ENCODE measurements around the gene CHST8.

CHST8 gene

DNA sequence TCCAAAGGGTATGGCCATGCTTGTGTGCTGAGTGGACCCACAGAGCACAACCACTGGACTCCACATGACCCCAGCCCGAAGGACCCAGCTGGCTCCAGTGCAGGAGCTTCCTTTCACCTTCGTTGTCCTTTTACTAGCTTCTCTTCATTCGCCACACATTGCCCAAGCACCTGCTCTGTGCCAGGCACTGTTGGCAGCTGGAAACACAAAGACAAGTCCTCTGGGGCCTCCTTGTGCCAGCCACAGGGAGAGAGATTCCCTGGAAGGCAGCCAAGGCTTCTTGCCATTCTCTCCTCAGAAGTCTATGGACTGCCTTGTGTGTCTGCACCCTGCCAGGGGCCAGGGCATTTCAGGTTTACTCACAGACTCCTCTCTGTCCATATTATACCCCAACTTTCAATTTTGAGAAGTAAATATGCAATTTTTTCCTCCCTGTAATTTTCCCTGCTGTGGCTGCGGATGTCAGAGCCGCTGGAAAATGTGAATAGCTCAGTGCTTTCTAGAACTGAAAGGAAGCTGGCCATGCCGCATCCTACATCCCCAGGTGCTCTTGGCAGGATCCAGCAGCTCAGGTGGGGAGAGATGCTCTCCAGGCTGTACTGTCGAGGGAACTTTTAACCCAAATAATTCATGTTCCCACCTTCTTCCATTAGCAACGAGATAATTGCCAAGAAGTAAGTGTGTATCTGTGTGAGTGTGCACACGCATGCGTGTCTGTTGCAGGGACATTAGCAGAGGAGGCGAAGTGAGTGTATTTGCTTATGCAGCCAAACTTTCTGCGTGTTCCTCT, 57.2 kb downstream of the CHST8 start:
- intact Hi-C loops (cut with micrococcal nuclease): no loop called here
- no peak overlapping the region for H3K27ac Mint-ChIP-seq
- H3K4me3 Mint-ChIP-seq: no peak overlapping the region
- no peaks in the 10 kb centered on the region for H3K4me1 Mint-ChIP-seq (ENCODE audit: low read depth)
- no peaks in the 10 kb centered on the region for H3K36me3 Mint-ChIP-seq (ENCODE audit: low read depth)
- H3K27me3 Mint-ChIP-seq: peaks cover 16% of the 10 kb centered on the region
- no peaks in the 10 kb centered on the region for H3K9me3 Mint-ChIP-seq

DNA sequence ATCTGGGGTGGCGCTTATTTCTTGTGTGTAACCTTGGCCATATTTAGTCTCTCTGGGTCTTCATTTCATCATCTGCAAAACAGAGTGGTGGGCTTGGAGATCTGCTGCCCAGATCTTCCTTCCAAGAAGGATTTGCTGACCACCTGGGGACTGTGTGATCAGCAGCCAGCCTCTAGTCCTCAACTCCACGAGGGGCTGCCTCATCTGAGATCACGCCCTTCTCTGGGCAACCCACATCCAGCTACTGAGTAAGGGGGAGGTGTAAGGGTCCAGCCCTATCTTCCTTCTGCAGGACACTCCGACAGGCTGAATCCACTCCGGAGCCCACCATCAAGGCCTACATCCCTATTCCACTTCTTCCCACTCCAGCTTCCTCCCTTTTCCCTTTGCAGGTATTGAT, 57.9 kb downstream of the CHST8 start:
- H3K27me3 Mint-ChIP-seq: peaks cover 23% of the 10 kb centered on the region
- H3K9me3 Mint-ChIP-seq: no peaks in the 10 kb centered on the region
- no peak overlapping the region for H3K27ac Mint-ChIP-seq
- intact Hi-C loops (cut with micrococcal nuclease): no loop called here
- no peaks in the 10 kb centered on the region for H3K36me3 Mint-ChIP-seq (ENCODE audit: low read depth)
- H3K4me3 Mint-ChIP-seq: no peak overlapping the region
- H3K4me1 Mint-ChIP-seq (ENCODE audit: low read depth): no peaks in the 10 kb centered on the region

DNA sequence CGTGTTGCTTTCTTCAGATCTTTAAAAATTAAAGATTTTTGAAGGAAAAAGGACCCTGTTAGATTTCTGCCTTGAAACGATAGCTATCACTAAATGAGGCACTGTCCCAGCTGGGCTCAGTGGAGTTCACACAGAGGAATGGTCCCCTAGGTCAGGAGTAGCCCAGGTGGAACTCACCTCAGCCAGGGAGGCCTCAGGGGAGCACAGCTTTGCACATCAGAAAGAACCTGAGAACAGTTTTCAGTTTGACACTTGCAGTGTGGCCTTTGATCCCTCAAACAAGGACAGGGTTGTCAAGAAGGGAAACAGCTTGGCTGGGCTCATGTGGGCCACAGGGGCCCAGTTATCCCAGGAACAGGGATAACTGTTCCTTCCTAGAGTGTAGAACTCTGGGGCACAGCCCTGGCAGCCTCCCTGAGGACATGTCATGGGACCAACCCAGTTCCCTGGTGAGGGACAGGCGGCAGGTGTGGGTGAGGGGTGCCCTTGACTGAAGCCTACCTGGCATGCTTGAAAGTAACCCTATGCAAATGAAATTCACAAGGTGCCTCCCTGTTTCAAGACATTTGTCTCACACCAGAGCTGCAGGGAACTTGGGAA, 59.4 kb downstream of the CHST8 start:
- peaks cover 33% of the 10 kb centered on the region for H3K27me3 Mint-ChIP-seq
- no peak overlapping the region for H3K4me3 Mint-ChIP-seq
- H3K9me3 Mint-ChIP-seq: no peaks in the 10 kb centered on the region
- H3K36me3 Mint-ChIP-seq (ENCODE audit: low read depth): no peaks in the 10 kb centered on the region
- intact Hi-C loops (cut with micrococcal nuclease): no loop called here
- no peak overlapping the region for H3K27ac Mint-ChIP-seq
- no peaks in the 10 kb centered on the region for H3K4me1 Mint-ChIP-seq (ENCODE audit: low read depth)

DNA sequence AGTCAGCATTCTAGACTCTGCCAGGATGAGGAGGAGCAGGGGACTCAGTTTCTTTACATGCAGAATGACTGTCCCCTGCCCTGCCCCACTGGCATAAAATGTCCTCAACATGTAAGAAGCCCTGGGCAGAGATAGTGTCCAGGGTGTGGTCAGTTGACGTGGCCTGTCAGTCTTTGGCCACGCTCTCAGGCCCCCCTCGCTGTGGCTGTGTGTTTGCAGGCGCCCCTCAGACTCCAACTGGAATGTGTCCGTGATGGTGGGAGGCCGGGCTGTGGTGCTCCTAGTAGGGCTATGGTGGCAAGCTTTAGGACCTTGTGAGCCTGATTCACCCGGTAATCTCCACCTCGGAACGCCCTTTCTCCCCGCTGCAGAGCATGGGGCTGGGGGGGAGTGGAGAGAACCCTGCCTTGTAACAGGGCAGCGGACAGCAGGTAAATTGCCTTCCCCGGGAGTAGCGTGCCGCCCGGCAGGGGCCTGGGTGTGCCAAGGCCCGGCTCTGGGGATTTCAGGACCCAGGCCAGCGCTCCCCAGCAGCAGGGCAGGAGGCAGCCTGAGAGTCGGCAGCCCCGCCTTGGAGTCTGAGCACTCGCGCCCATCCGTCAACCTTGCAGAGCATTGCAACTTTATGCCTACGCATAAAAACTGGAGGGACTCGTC, 62.3 kb downstream of the CHST8 start:
- Mint-ChIP-seq H3K4me1 (ENCODE audit: low read depth) (no peaks in the 10 kb centered on the region), H3K27ac (no peak overlapping the region), H3K9me3 (no peaks in the 10 kb centered on the region), H3K4me3 (no peak overlapping the region), H3K27me3 (peaks cover 34% of the 10 kb centered on the region), H3K36me3 (ENCODE audit: low read depth) (no peaks in the 10 kb centered on the region)
- intact Hi-C loops (cut with micrococcal nuclease): no loop called here

DNA sequence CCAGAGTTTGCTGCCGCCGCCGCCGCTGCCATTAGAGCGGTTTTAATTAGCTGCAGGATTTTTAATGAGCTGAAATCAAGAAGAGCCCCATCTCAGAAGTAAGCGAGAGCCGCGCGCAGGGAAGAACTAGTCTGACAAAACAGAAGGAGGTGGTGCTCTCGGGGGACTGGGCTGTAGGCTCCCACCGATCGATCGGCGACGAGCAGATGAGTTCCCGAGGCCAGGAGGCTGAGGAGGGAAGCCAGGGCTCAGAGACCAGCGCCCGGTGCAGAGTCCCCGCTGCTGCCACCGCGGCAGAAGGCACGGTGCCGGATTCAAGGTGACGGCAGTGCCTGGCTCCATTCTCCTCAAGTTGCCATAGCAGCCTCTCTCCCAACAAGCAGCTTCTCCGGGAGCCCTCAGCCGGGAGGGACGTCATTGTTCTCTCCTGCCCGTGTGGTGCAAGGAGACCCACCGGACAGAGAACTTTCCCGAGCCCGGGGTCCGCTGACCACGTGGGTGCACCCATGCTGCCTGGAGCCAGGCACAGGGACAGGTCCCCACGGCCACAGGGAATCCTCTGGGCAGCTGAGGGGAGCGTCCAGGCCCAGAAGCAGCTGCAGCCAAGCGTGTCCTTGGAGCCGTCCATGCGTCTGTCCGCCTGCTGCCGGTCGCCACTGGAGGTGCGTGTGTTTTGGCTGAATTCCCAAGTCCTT, 62.9 kb downstream of the CHST8 start:
- H3K9me3 Mint-ChIP-seq: no peaks in the 10 kb centered on the region
- H3K4me1 Mint-ChIP-seq (ENCODE audit: low read depth): no peaks in the 10 kb centered on the region
- H3K36me3 Mint-ChIP-seq (ENCODE audit: low read depth): no peaks in the 10 kb centered on the region
- intact Hi-C loops (cut with micrococcal nuclease): no loop called here
- H3K27me3 Mint-ChIP-seq: peaks cover 34% of the 10 kb centered on the region
- no peak overlapping the region for H3K4me3 Mint-ChIP-seq
- H3K27ac Mint-ChIP-seq: no peak overlapping the region

DNA sequence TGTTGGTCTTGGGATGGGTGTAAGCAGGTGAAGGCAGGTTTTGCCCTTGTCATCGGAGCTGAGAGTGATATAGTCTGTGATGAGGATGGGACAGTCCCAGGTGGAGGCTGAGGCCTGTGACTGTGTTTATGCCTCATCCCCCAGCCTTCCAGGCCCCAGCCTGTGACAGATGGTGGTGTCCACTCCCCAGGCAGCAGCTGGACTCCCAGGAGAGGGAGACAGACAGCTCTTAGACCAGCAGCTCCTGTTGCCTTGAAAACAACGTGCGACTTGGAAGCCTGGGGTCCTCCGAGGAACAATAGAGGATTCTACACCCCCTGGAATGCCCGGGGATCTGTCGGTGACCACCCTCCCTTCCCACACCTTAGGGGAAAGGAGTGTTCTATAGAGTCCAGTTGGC, 63.8 kb downstream of the CHST8 start:
- H3K4me1 Mint-ChIP-seq (ENCODE audit: low read depth): no peaks in the 10 kb centered on the region
- H3K27ac Mint-ChIP-seq: no peak overlapping the region
- H3K36me3 Mint-ChIP-seq (ENCODE audit: low read depth): no peaks in the 10 kb centered on the region
- no peak overlapping the region for H3K4me3 Mint-ChIP-seq
- no peaks in the 10 kb centered on the region for H3K9me3 Mint-ChIP-seq
- intact Hi-C loops (cut with micrococcal nuclease): no loop called here
- peaks cover 34% of the 10 kb centered on the region for H3K27me3 Mint-ChIP-seq

DNA sequence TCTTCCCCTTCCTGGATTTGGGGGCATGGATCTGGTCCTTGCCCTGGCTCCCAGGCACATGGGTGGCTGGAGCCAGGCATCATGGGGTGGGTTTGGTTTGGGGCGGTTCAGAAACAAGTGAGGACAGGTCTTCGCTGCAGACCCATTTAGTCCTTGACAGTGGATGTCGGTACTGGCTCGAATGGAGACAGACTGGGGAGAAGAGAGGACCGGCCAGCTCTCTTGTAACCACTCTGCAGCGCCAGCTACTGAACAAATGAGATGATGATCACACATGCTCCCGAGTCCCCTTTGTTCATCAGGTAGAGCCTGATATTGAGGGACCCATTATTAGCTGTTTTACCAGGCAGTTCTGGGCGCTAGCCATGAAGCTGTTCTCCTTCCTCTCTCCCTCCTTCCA, 64.5 kb downstream of the CHST8 start:
- Mint-ChIP-seq H3K4me3 (no peak overlapping the region), H3K36me3 (ENCODE audit: low read depth) (no peaks in the 10 kb centered on the region), H3K27ac (no peak overlapping the region), H3K4me1 (ENCODE audit: low read depth) (no peaks in the 10 kb centered on the region), H3K27me3 (peaks cover 34% of the 10 kb centered on the region), H3K9me3 (no peaks in the 10 kb centered on the region)
- intact Hi-C loops (cut with micrococcal nuclease): no loop called here

DNA sequence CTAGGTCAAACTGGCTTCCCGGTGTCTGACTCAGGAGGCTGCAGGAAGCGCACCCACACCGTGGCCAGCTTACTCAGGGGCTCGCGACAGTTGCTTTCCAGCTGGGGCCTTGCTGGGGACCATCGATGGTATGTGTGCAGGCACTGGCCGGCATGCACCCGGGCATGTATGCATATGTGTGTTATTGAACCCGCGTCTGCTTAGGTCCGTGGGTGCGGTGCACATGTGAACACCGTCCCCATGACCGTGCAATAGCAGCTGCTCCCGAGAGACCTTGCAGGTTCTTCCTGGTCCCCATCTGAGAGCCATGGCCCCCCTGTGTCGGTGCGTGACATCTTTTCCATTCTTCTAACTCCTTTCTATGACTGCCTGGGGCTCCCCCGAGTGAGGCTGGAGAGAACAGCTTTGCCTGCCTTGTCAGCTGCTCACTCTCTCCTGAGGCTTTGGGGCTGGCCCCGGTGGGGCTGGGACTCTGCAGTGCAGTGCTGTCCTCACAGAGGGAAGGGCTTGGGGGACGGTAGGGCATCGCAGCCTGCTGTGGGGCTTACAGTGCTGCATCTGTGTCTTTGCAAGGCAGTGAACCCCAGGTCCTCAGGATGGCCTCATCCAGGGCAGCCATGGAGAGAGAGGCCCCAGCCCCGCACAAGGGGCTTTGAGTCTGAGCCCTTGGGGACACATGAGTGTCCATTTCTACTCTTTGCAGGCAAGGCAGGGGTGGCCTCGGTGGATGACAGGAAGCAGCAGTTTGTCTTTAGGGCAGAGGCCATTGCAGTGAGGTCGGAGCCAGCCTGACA, 65.1 kb downstream of the CHST8 start:
- no peaks in the 10 kb centered on the region for H3K36me3 Mint-ChIP-seq (ENCODE audit: low read depth)
- H3K4me3 Mint-ChIP-seq: no peak overlapping the region
- H3K4me1 Mint-ChIP-seq (ENCODE audit: low read depth): no peaks in the 10 kb centered on the region
- H3K27me3 Mint-ChIP-seq: peaks cover 34% of the 10 kb centered on the region
- H3K9me3 Mint-ChIP-seq: no peaks in the 10 kb centered on the region
- intact Hi-C loops (cut with micrococcal nuclease): no loop called here
- H3K27ac Mint-ChIP-seq: no peak overlapping the region

DNA sequence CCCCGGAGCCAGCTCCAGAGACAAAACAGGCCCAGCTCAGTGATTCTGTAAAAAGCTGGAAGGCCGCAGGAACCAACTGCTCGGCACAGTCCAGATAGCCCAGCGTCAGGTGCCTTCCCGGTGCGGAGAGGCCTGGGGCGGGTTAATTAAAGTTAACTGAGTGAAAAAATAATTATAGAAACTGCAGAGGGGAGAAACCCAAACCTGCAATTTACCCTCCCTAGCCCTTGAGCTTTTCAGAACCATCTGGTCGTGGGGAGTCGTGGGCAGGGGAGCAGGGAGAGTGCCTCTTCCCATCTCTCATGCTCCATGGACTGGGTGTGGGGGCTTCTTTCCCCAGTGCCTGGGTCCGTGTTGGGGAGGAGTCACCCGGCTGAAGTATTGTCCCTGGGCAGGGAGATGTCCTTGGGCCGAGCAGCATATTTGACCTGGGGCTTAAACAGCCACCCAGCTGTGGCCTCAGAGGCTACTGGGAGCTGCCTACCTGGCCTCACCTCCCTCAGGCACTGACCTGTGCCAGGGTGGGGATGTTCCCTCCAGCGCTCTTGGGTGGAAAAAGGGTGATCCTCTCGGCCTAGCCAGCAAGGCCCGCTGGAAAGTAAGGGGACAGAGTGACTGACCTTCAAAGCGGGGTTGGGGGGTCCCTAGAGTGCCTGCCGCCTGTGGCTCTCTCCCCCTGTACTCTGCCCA, 65.9 kb downstream of the CHST8 start:
- intact Hi-C loops (cut with micrococcal nuclease): no loop called here
- H3K4me3 Mint-ChIP-seq: no peak overlapping the region
- no peaks in the 10 kb centered on the region for H3K9me3 Mint-ChIP-seq
- no peaks in the 10 kb centered on the region for H3K36me3 Mint-ChIP-seq (ENCODE audit: low read depth)
- H3K27me3 Mint-ChIP-seq: peaks cover 31% of the 10 kb centered on the region
- no peak overlapping the region for H3K27ac Mint-ChIP-seq
- H3K4me1 Mint-ChIP-seq (ENCODE audit: low read depth): no peaks in the 10 kb centered on the region

DNA sequence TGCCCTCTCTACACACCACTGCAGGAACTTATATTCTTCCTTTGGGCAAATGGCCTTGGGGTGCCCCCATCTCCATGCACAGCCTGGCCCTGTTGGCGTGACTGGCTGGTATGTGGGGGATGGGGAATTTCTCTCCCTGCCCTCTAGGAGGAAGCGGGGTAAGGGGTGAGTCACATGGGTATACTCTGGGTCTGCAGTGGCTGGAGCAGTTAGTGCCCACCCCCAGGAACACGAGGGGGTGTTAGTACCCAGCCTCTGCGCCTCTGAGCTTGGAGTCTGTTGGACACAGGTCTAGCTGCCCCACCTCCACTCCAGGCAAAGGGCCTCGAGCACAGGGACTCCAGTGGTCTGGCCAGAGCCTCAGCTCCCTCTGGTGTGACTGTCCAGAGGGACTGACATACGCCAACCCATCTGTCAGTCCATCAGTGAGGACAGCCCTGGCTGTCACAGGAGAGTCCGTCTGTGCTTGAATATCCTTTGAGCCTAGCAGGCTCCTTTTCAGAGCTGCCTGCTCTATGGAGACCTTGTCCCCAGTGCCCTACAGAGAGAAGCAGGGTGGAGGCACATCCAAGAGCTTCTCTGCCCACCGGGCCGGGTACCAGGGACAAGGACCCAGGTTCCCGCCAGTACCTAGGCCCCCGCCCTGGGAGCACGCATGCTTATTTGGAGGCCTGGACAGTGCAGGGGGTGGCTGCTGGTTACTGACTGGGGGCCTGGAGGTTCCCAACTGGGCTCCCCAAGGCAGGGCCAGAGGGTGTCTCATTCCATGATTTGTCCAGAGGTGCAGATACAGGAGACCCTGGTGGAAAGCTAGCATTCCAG, 66.6 kb downstream of the CHST8 start:
- Mint-ChIP-seq H3K4me3 (no peak overlapping the region), H3K4me1 (ENCODE audit: low read depth) (no peaks in the 10 kb centered on the region), H3K9me3 (no peaks in the 10 kb centered on the region), H3K36me3 (ENCODE audit: low read depth) (no peaks in the 10 kb centered on the region), H3K27me3 (peaks cover 24% of the 10 kb centered on the region), H3K27ac (no peak overlapping the region)
- intact Hi-C loops (cut with micrococcal nuclease): no loop called here

DNA sequence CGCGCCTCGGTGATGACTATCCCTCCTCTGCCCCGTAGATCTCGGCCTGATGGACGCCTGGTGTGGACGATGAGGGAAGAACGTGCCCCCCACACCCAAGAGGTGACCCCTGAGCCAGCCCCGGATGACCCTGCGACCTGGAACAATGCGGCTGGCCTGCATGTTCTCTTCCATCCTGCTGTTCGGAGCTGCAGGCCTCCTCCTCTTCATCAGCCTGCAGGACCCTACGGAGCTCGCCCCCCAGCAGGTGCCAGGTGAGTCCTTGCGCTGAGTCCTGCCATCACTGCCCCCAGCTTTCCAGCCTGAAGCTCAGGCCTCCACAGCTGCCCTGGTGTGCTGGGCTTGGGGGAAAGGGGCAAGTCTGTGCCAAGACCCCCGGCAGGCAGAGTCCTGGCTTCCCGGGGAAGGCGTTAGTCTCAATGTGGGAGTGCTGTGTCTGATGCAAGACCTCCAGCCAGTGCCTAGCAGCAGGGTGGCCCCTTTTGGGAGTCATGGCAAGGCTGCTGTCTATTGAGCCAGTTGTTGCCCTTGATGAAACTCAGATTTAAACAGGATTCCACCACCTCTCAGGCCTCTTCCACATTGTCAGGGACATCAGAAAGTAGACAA, 67.5 kb downstream of the CHST8 start:
- Mint-ChIP-seq H3K27ac (no peak overlapping the region), H3K4me1 (ENCODE audit: low read depth) (no peaks in the 10 kb centered on the region), H3K36me3 (ENCODE audit: low read depth) (no peaks in the 10 kb centered on the region), H3K27me3 (peaks cover 16% of the 10 kb centered on the region), H3K9me3 (no peaks in the 10 kb centered on the region), H3K4me3 (no peak overlapping the region)
- intact Hi-C loops (cut with micrococcal nuclease): no loop called here

DNA sequence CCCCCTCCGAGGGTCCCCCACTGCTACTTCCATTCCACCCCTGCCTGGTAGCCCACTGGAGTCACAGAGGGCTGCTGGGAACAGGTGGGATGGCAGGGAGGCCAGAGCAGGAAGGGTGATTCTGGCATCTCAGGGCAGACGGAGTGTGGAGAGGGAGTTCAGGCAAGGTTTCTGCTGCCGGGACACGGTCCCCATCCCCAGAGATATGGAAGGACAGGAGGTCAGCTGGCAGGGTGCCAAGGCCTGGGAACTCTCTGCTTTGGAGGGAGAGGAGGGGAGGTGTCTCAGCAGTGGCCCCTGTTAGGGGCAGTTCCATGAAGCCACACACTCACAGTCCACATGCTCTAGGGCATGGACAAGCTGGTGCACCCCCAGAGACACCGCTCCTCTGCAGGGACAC, 68.1 kb downstream of the CHST8 start:
- Mint-ChIP-seq H3K36me3 (ENCODE audit: low read depth) (no peaks in the 10 kb centered on the region), H3K4me1 (ENCODE audit: low read depth) (no peaks in the 10 kb centered on the region), H3K27me3 (peaks cover 10% of the 10 kb centered on the region), H3K4me3 (no peak overlapping the region), H3K9me3 (no peaks in the 10 kb centered on the region), H3K27ac (no peak overlapping the region)
- intact Hi-C loops (cut with micrococcal nuclease): no loop called here
